GM12892 (cell line): ENCODE data around the gene MAFF.

Experiments
- POLR2A ChIP-seq: IDR thresholded peaks from 2 replicates; pipeline ENCODE4 v1.6.1; 2011; ENCODE audit warnings: low read depth, low read length, control low read depth
- POLR2AphosphoS5 ChIP-seq: IDR thresholded peaks from 2 replicates; pipeline ENCODE4 v1.6.1; 2011; ENCODE audit warnings: low read depth, low read length, control low read depth

- TF ChIP-seq POLR2AphosphoS5 = no peak
- TF ChIP-seq POLR2A = no peak
Measured at GRCh38 chr22:38230916-38231315, 29.1 kb downstream of the MAFF start.
